Right lobe of liver (tissue), 6 donors: ENCODE data around the gene C19orf85. TPM values are rescaled to one million over a fixed set of nuclear protein-coding genes. Genes with fewer than 3 reads are reported as not detected.

ENCODE experiments used
- ATAC-seq, 4 donors: fragments of 200-7000 bp; cut with Tn5 transposase; one replicate each; pipeline ENCODE4 v1.9.1; 2020; ENCODE audit warnings: mild to moderate bottlenecking in 4 of 4, moderate library complexity in 4 of 4
- DNase-seq, 3 donors: peaks; one replicate each; pipeline ENCODE4 v3.0.0-alpha.2; 2020
- H3K27ac ChIP-seq, 3 donors: fragments of 200-600 bp; one replicate each; pipeline ENCODE4 v1.8.0; 2022
- H3K27me3 ChIP-seq, 2 donors: fragments of 200-600 bp; one replicate each; pipeline ENCODE4 v1.8.0; 2022
- H3K36me3 ChIP-seq, 4 donors: fragments of 200-600 bp; sonication (generic) in 1 of 4; one replicate each; pipeline versions ENCODE4 v1.5.1 to v1.8.0; 2017 to 2022; ENCODE audit warnings: control low read depth in 1 of 4
- H3K4me1 ChIP-seq, 4 donors: fragments of 200-600 bp; sonication (generic) in 1 of 4; one replicate each; pipeline versions ENCODE4 v1.5.1 to v1.8.0; 2017 to 2022; ENCODE audit warnings: control low read depth in 1 of 4
- H3K4me3 ChIP-seq, 3 donors: fragments of 200-600 bp; one replicate each; pipeline ENCODE4 v1.8.0; 2022
- H3K9me3 ChIP-seq, 4 donors: fragments of 200-600 bp; sonication (generic) in 1 of 4; one replicate each; pipeline versions ENCODE4 v1.5.1 to v1.8.0; 2017 to 2022; ENCODE audit warnings: control low read depth in 1 of 4
- CTCF ChIP-seq, 4 donors: fragments of 200-600 bp in 3 of 4; fragments of 450-650 bp in 1 of 4; IDR thresholded peaks; one replicate each; pipeline versions ENCODE4 v1.5.1 to v1.8.0; 2016 to 2022; ENCODE audit warnings: antibody characterized with exemption in 4 of 4, mild to moderate bottlenecking in 2 of 4
- POLR2A ChIP-seq: fragments of 450-650 bp; IDR thresholded peaks from one replicate; pipeline ENCODE4 v1.6.1; 2017; ENCODE audit warnings: antibody characterized with exemption, mild to moderate bottlenecking
- WGBS: methylation state at CpG from one replicate; pipeline ENCODE4 v1.1.6; 2018; ENCODE audit warnings: low coverage, low lambda C conversion rate; ENCODE audit not compliant: insufficient coverage; ENCODE audit errors: missing lambda C conversion rate; 5-methylcytosine and 5-hydroxymethylcytosine counted together
- intact Hi-C, 2 donors: fragments of 100-400 bp; cut with DNase I; formaldehyde crosslinking; loops; one replicate each; pipeline versions ENCODE4 v1.11.2 to v1.14.1; 2022
- total RNA-seq, 6 experiments: library from RNA; depleted of rRNA in 2 of 6; stranded (reverse); fragments of >200 nt in 2 of 6; fragmentation: NEBNext Ultra II Directional in 3 of 6; extraction: Animal tissue kit (Norgen Biotek cat#: 25700) in 3 of 6; gene quantifications; one replicate each; pipeline versions ENCODE4 v1.1.0 to v1.2.4, GENCODE V29; 2016 to 2023
- donor health status: DM: no; HTN: yes; CAD: no.
- donor health status: DM: no; HTN: no; CAD: no.
- donor health status: DM: no; HTN: no; CAD: no.
- donor health status: DM: no; HTN: yes; CAD: no.
- donor health status: DM: no; HTN: yes; CAD: no.

Gene C19orf85
- total RNA-seq, 6 experiments from 2014 or later = not detected

GRCh38 chr19:55460670-55461258, 3.8 kb downstream of the C19orf85 start:
- peaks cover 0 to 14% (median 6%) of the 10 kb centered on the region in 4 donors for H3K4me1 ChIP-seq
- no peaks in the 10 kb centered on the region for H3K27me3 ChIP-seq
- peak overlapping the region; percentile 72 to 97 (median 73) for H3K4me3 ChIP-seq
- H3K9me3 ChIP-seq = no peaks in the 10 kb centered on the region
- intact Hi-C loops = no loop called here
- no peaks in the 10 kb centered on the region for H3K36me3 ChIP-seq
- ATAC-seq (peak; percentile 69 to 77 (median 72)), DNase-seq (peak; percentile 91 to 92 (median 91))
- TF ChIP-seq CTCF (IDR thresholded peaks at IDR 0.05) = no peak
- no peak for TF ChIP-seq POLR2A
- 8% methylated on average over 17 of the region's 24 CpGs for WGBS
- H3K27ac ChIP-seq = peak overlapping the region; percentile 84 to 90 (median 85)

GRCh38 chr19:55459950-55460657, 4.4 kb downstream of the C19orf85 start:
- TF ChIP-seq CTCF (IDR thresholded peaks at IDR 0.05) = no peak
- no peak for TF ChIP-seq POLR2A
- DNase-seq = no peak
- Histone ChIP-seq H3K27ac (peak overlapping the region in 2 of 3 donors; percentile 47 to 85), H3K27me3 (no peaks in the 10 kb centered on the region), H3K9me3 (no peaks in the 10 kb centered on the region), H3K4me1 (peaks cover 0 to 14% (median 6%) of the 10 kb centered on the region in 4 donors), H3K4me3 (peak overlapping the region; percentile 72 to 97 (median 73)), H3K36me3 (peaks cover 0 to 5% (median 0%) of the 10 kb centered on the region in 4 donors)
- WGBS = 18% methylated on average over 16 of the region's 16 CpGs
- peak in 1 of 4 donors; percentile 1 for ATAC-seq
- intact Hi-C loops = no loop called here

GRCh38 chr19:55459551-55459949, 5.0 kb downstream of the C19orf85 start:
- 37% methylated on average over 3 of the region's 8 CpGs for WGBS
- intact Hi-C loops = no loop called here
- peak in 1 of 3 donors; percentile 43 for DNase-seq
- Histone ChIP-seq H3K36me3 (peaks cover 0 to 10% (median 0%) of the 10 kb centered on the region in 4 donors), H3K27me3 (no peaks in the 10 kb centered on the region), H3K4me3 (peak overlapping the region in 2 of 3 donors; percentile 73 to 97), H3K27ac (peak overlapping the region in 1 of 3 donors; percentile 85), H3K9me3 (no peaks in the 10 kb centered on the region), H3K4me1 (peaks cover 0 to 14% (median 6%) of the 10 kb centered on the region in 4 donors)
- ATAC-seq = no peak
- TF ChIP-seq POLR2A (no peak), CTCF (IDR thresholded peaks at IDR 0.05) (no peak)

- H3K27me3 ChIP-seq = no peaks in the 10 kb centered on the region
- 79% methylated on average over 13 of the region's 16 CpGs for WGBS
- H3K4me1 ChIP-seq = peaks cover 0 to 14% (median 6%) of the 10 kb centered on the region in 4 donors
- H3K36me3 ChIP-seq = peaks cover 0 to 10% (median 0%) of the 10 kb centered on the region in 4 donors
- H3K4me3 ChIP-seq = no peak overlapping the region
- H3K9me3 ChIP-seq = no peaks in the 10 kb centered on the region
- no peak for TF ChIP-seq CTCF (IDR thresholded peaks at IDR 0.05)
- TF ChIP-seq POLR2A = no peak
- DNase-seq = no peak
- intact Hi-C loops = no loop called here
- H3K27ac ChIP-seq = no peak overlapping the region
- no peak for ATAC-seq
These were observed 6.7 kb downstream of the C19orf85 start for GRCh38 chr19:55457683-55458457.
